ENCODE data around the gene UGT1A1. TPM values are rescaled to one million over a fixed set of nuclear protein-coding genes. Genes with fewer than 3 reads are reported as not detected.

UGT1A1 gene
- total and polyA plus RNA-seq, 2 of the 13 experiments (the other 11 are each of a cell fraction or from before 2014, with no cell fraction given), result 0.69 to 0.75 TPM

DNA sequence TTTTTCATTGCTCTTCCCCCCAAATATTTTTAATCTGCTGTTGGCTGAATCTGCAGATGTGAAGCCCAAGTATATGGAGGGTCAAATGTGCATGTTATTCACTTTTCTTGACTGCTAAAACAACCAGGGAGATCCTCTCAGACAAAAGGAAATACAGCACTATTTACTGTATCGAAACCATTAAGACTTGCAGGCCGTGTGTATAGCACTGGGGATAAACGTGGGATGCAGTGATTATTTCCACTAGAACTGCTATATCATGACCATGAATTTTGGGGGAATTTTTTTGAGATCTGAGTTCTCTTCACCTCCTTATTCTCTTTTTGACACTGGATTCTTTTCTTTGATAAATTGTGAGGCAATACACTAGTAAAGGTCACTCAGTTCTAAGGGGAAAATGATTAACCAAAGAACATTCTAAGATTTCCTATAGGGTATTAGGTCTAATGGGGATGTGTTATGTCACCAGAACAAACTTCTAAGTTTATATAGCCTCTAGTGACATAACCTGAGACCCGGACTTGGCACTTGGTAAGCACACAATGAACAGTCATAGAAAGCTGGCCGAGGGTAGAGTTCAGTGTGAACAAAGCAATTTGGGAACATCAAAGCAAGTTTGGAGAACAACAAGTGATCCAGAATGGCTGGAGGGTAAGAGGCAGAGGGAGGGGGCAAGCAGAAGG lies 14.9 kb upstream of the UGT1A1 start (continued):
- TF ChIP-seq ZNF512 (CRISPR knock-in tag; IDR thresholded peaks at IDR 0.05) (no peak), SNAI1 (CRISPR knock-in tag; IDR thresholded peaks at IDR 0.05; ENCODE audit: borderline replicate concordance) (0 out of 2 replicates have a peak, but pooled peaks have one; percentile 42), HNRNPLL (IDR thresholded peaks at IDR 0.05; ENCODE audit: low read depth, low read length, poor library complexity, severe bottlenecking) (no peak), NFIC (IDR thresholded peaks at IDR 0.05; ENCODE audit: low read length) (peak; percentile 98), ZEB1 (IDR thresholded peaks at IDR 0.05; ENCODE audit: insufficient replicate concordance, low read depth) (peak; percentile 77), ISL2 (CRISPR knock-in tag; IDR thresholded peaks at IDR 0.05) (peak; percentile 94), IKZF1 (IDR thresholded peaks at IDR 0.05) (no peak), ZNF136 (CRISPR knock-in tag; IDR thresholded peaks at IDR 0.05; ENCODE audit: low read depth) (no peak; the same call in 1 of the 2 replicates), ZNF367 (CRISPR knock-in tag; IDR thresholded peaks at IDR 0.05; ENCODE audit: borderline replicate concordance) (no peak), KAT8 (CRISPR knock-in tag; IDR thresholded peaks at IDR 0.05) (peak; percentile 77), MATR3 (CRISPR knock-in tag; IDR thresholded peaks at IDR 0.05) (no peak), LCORL (IDR thresholded peaks at IDR 0.05) (peak; percentile 95), LCORL (CRISPR knock-in tag; IDR thresholded peaks at IDR 0.05) (peak; percentile 99), ZNF441 (CRISPR knock-in tag; IDR thresholded peaks at IDR 0.05; ENCODE audit: borderline replicate concordance) (peak; percentile 83; the same call in 1 of the 2 replicates), ZFX (CRISPR knock-in tag; IDR thresholded peaks at IDR 0.05; ENCODE audit: low read depth) (no peak), SAP130 (CRISPR knock-in tag; IDR thresholded peaks at IDR 0.05; ENCODE audit: low read depth) (peak; percentile 87), MLLT10 (CRISPR knock-in tag; IDR thresholded peaks at IDR 0.05) (no peak), ZFYVE20 (CRISPR knock-in tag; IDR thresholded peaks at IDR 0.05; ENCODE audit: borderline replicate concordance, low read depth) (no peak), SP140L (CRISPR knock-in tag; IDR thresholded peaks at IDR 0.05; ENCODE audit: borderline replicate concordance) (no peak), REPIN1 (CRISPR knock-in tag; IDR thresholded peaks at IDR 0.05; ENCODE audit: borderline replicate concordance, low read depth) (peak; percentile 86), MXD4 (CRISPR knock-in tag; IDR thresholded peaks at IDR 0.05) (peak; percentile 77; the same call in 1 of the 2 replicates), CC2D1A (CRISPR knock-in tag; IDR thresholded peaks at IDR 0.05) (peak; percentile 87; the same call in 1 of the 2 replicates), SMAD1 (CRISPR knock-in tag; IDR thresholded peaks at IDR 0.05; ENCODE audit: borderline replicate concordance, low read depth) (no peak)
- TF ChIP-seq, protein P1, sequence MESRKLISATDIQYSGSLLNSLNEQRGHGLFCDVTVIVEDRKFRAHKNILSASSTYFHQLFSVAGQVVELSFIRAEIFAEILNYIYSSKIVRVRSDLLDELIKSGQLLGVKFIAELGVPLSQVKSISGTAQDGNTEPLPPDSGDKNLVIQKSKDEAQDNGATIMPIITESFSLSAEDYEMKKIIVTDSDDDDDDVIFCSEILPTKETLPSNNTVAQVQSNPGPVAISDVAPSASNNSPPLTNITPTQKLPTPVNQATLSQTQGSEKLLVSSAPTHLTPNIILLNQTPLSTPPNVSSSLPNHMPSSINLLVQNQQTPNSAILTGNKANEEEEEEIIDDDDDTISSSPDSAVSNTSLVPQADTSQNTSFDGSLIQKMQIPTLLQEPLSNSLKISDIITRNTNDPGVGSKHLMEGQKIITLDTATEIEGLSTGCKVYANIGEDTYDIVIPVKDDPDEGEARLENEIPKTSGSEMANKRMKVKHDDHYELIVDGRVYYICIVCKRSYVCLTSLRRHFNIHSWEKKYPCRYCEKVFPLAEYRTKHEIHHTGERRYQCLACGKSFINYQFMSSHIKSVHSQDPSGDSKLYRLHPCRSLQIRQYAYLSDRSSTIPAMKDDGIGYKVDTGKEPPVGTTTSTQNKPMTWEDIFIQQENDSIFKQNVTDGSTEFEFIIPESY (CRISPR knock-in tag; IDR thresholded peaks at IDR 0.05), result peak; percentile 68; the same call in 1 of the 2 replicates
- TF ChIP-seq, protein P2, sequence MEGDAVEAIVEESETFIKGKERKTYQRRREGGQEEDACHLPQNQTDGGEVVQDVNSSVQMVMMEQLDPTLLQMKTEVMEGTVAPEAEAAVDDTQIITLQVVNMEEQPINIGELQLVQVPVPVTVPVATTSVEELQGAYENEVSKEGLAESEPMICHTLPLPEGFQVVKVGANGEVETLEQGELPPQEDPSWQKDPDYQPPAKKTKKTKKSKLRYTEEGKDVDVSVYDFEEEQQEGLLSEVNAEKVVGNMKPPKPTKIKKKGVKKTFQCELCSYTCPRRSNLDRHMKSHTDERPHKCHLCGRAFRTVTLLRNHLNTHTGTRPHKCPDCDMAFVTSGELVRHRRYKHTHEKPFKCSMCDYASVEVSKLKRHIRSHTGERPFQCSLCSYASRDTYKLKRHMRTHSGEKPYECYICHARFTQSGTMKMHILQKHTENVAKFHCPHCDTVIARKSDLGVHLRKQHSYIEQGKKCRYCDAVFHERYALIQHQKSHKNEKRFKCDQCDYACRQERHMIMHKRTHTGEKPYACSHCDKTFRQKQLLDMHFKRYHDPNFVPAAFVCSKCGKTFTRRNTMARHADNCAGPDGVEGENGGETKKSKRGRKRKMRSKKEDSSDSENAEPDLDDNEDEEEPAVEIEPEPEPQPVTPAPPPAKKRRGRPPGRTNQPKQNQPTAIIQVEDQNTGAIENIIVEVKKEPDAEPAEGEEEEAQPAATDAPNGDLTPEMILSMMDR (CRISPR knock-in tag; IDR thresholded peaks at IDR 0.05), result no peak
